SK-N-SH (cell line): ENCODE data around the gene RAB20. TPM values are rescaled to one million over a fixed set of nuclear protein-coding genes. Genes with fewer than 3 reads are reported as not detected.

Experiments used
- CTCF ChIA-PET: fragments of 300-600, 350-600 bp; formaldehyde crosslinking; extraction: SDS; loops from one replicate; lab custom pipeline; 2021; lab: Yijun Ruan, JAX
- POLR2A ChIA-PET: fragments of 350-600 bp; sonication (Branson Sonifier 250); formaldehyde crosslinking; extraction: SDS; loops from one replicate; lab custom pipeline; 2020; ENCODE audit warnings: antibody characterized with exemption, inconsistent platforms; lab: Yijun Ruan, JAX
- DNase-seq: peaks from one replicate; pipeline ENCODE4 v3.0.0; 2012
- H2AFZ ChIP-seq: fragments of 200-600 bp; sonication (generic); 2 replicates; pipeline ENCODE4 v1.8.1; 2016; ENCODE audit warnings: antibody characterized with exemption, mild to moderate bottlenecking, low read depth
- H3F3A ChIP-seq: fragments of 200-600 bp; sonication (generic); replicated peaks from 2 replicates; pipeline ENCODE3; 2016; ENCODE audit warnings: antibody characterized with exemption, mild to moderate bottlenecking; ENCODE audit not compliant: insufficient read depth
- H3K27ac ChIP-seq, 2 experiments: fragments of 200-500 bp in 1 of 2; fragments of 200-600 bp in 1 of 2; sonication (Bioruptor generic) in 1 of 2; sonication (generic), shearing (Covaris generic) in 1 of 2; 2 replicates each; pipeline versions ENCODE4 v1.5.1 to v1.6.1; 2014 to 2016; ENCODE audit warnings: low read depth in 2 of 2, inconsistent platforms in 1 of 2, low read length in 1 of 2, mild to moderate bottlenecking in 1 of 2, mixed read lengths in 1 of 2
- H3K27me3 ChIP-seq: fragments of 200-600 bp; sonication (generic), shearing (Covaris generic); 2 replicates; pipeline ENCODE4 v1.6.1; 2016; ENCODE audit warnings: mixed run types; ENCODE audit not compliant: insufficient read depth
- H3K36me3 ChIP-seq, 2 experiments: fragments of 200-500 bp in 1 of 2; fragments of 200-600 bp in 1 of 2; sonication (Bioruptor generic) in 1 of 2; sonication (generic) in 1 of 2; replicated peaks in 1 of 2; 2 replicates each; pipeline versions ENCODE3 to v1.5.1; 2014 to 2016; ENCODE audit warnings: low read length in 1 of 2, mild to moderate bottlenecking in 1 of 2; ENCODE audit not compliant: insufficient read depth in 2 of 2, control insufficient read depth in 1 of 2
- H3K4me1 ChIP-seq, 2 experiments: fragments of 200-500 bp in 1 of 2; fragments of 200-600 bp in 1 of 2; sonication (Bioruptor generic) in 1 of 2; sonication (generic), shearing (Covaris generic) in 1 of 2; 2 replicates each; pipeline versions ENCODE4 v1.5.1 to v1.6.1; 2014 to 2016; ENCODE audit warnings: low read depth in 1 of 2, low read length in 1 of 2, mixed run types in 1 of 2; ENCODE audit not compliant: insufficient read depth in 2 of 2, control insufficient read depth in 1 of 2
- H3K4me2 ChIP-seq: fragments of 200-600 bp; sonication (generic), shearing (Covaris generic); 2 replicates; pipeline ENCODE4 v1.6.1; 2017; ENCODE audit warnings: mixed run types
- H3K4me3 ChIP-seq, 2 experiments: fragments of 200-500 bp in 1 of 2; fragments of 200-600 bp in 1 of 2; sonication (Bioruptor generic) in 1 of 2; sonication (generic), shearing (Covaris generic) in 1 of 2; 2 replicates each; pipeline versions ENCODE4 v1.5.1 to v1.8.1; 2014 to 2016; ENCODE audit warnings: low read depth in 2 of 2, inconsistent platforms in 1 of 2, low read length in 1 of 2, mild to moderate bottlenecking in 1 of 2, mixed read lengths in 1 of 2, moderate library complexity in 1 of 2
- H3K79me2 ChIP-seq: fragments of 200-600 bp; sonication (generic); 2 replicates; pipeline ENCODE4 v1.8.1; 2017; ENCODE audit warnings: mild to moderate bottlenecking; ENCODE audit not compliant: insufficient read depth
- H3K9ac ChIP-seq: fragments of 200-600 bp; sonication (generic); 2 replicates; pipeline ENCODE4 v1.6.1; 2017; ENCODE audit warnings: mixed run types
- H3K9me2 ChIP-seq: fragments of 200-600 bp; sonication (generic); 2 replicates; pipeline ENCODE4 v1.6.1; 2017; ENCODE audit warnings: mixed run types
- H3K9me3 ChIP-seq: fragments of 200-600 bp; sonication (generic); 2 replicates; pipeline ENCODE4 v1.6.1; 2017; ENCODE audit warnings: mixed run types, mild to moderate bottlenecking, moderate library complexity
- H4K20me1 ChIP-seq: fragments of 200-600 bp; sonication (generic); 2 replicates; pipeline ENCODE4 v1.6.1; 2017; ENCODE audit warnings: mild to moderate bottlenecking, mixed run types; ENCODE audit not compliant: insufficient read depth
- ELF1 ChIP-seq: IDR thresholded peaks from 2 replicates; pipeline ENCODE4 v1.4.0; 2012
- EP300 ChIP-seq, 2 experiments: IDR thresholded peaks; 2 replicates each; pipeline versions ENCODE4 v1.4.0 to v1.6.1; 2012; ENCODE audit warnings: borderline replicate concordance in 1 of 2, low read depth in 1 of 2, low read length in 1 of 2
- EZH2phosphoT487 ChIP-seq: fragments of 200-600 bp; sonication (generic); IDR thresholded peaks from 2 replicates; pipeline ENCODE4 v1.6.1; 2017; ENCODE audit warnings: low read depth, mixed run types, mild to moderate bottlenecking, antibody characterized with exemption, moderate library complexity, borderline replicate concordance
- FOSL2 ChIP-seq: IDR thresholded peaks from 2 replicates; pipeline ENCODE4 v1.4.0; 2012; ENCODE audit warnings: low read depth, mild to moderate bottlenecking, moderate library complexity, borderline replicate concordance
- GABPA ChIP-seq: IDR thresholded peaks from 2 replicates; pipeline ENCODE4 v1.4.0; 2012; ENCODE audit warnings: low read depth, mild to moderate bottlenecking
- GATA2 ChIP-seq: sonication (generic); formaldehyde crosslinking; IDR thresholded peaks from 2 replicates; pipeline ENCODE4 v1.5.0; 2020; ENCODE audit warnings: mild to moderate bottlenecking, missing genetic modification reagents
- JUND ChIP-seq: IDR thresholded peaks from 2 replicates; pipeline ENCODE4 v1.4.0; 2012
- MEF2A ChIP-seq: IDR thresholded peaks from 2 replicates; pipeline ENCODE4 v1.4.0; 2012; ENCODE audit warnings: low read depth, borderline replicate concordance
- NRF1 ChIP-seq: IDR thresholded peaks from 2 replicates; pipeline ENCODE4 v1.6.1; 2012; ENCODE audit warnings: low read depth, mild to moderate bottlenecking, low read length
- RAD21 ChIP-seq: IDR thresholded peaks from 2 replicates; pipeline ENCODE4 v1.6.1; 2012; ENCODE audit warnings: mild to moderate bottlenecking, low read length
- REST ChIP-seq: IDR thresholded peaks from 2 replicates; pipeline ENCODE4 v1.6.1; 2012; ENCODE audit warnings: mild to moderate bottlenecking, low read depth, low read length, moderate library complexity
- TAF1 ChIP-seq: IDR thresholded peaks from 2 replicates; pipeline ENCODE4 v1.6.1; 2012; ENCODE audit warnings: low read depth, mild to moderate bottlenecking, low read length, moderate library complexity, borderline replicate concordance
- TCF12 ChIP-seq: IDR thresholded peaks from 2 replicates; pipeline ENCODE4 v1.4.0; 2012
- USF2 ChIP-seq: fragments of 150-350 bp; IDR thresholded peaks from 2 replicates; pipeline ENCODE4 v1.6.1; 2017; ENCODE audit warnings: antibody characterized with exemption, low read length, low read depth, borderline replicate concordance
- ZBTB33 ChIP-seq: IDR thresholded peaks from 2 replicates; pipeline ENCODE4 v1.4.0; 2012; ENCODE audit warnings: low read depth, borderline replicate concordance
- WGBS: methylation state at CpG from one replicate; pipeline ENCODE4 v1.1.6; 2017; ENCODE audit warnings: low lambda C conversion rate; 5-methylcytosine and 5-hydroxymethylcytosine counted together
- polyA plus RNA-seq, 3 experiments: library from polyadenylated mRNA; depleted of rRNA; stranded (reverse); fragments of >200 nt; gene quantifications; 2 replicates each; pipeline ENCODE4 v1.2.3, GENCODE V29; 2012

Gene RAB20
- polyA plus RNA-seq, 1 of the 3 experiments (the other 2 are of a cell fraction) = 5.2 TPM

GRCh38 chr13:110475550-110476219 is 85.8 kb downstream of the RAB20 start:
- peaks cover 0 to 31% of the 10 kb centered on the region in 2 experiments; a peak in 2 of 4 replicates for H3K4me1 ChIP-seq
- H3K36me3 ChIP-seq = peaks cover 8 to 41% of the 10 kb centered on the region in 2 experiments
- 92% methylated on average over 15 of the region's 18 CpGs for WGBS
- H4K20me1 ChIP-seq = no peaks in the 10 kb centered on the region
- ChIA-PET POLR2A (no interaction called here), CTCF (interaction anchor here (1.4 to 2.7 kb wide), 2 partner anchors 20 to 238 kb away, joined by 3 to 8 read pairs; no protein-coding TSS in a partner anchor)
- no peak for DNase-seq
- no peak for TF ChIP-seq EZH2phosphoT487
- TF ChIP-seq RAD21 = no peak
- TF ChIP-seq USF2 = no peak
- TF ChIP-seq GATA2 (CRISPR knock-in tag) = no peak
- no peak for TF ChIP-seq GABPA
- no peak for TF ChIP-seq NRF1
- no peak for TF ChIP-seq MEF2A
- TF ChIP-seq TAF1 = no peak
- no peak for TF ChIP-seq EP300 (IDR thresholded peaks at IDR 0.05; ENCODE audit: borderline replicate concordance in 1 of 2, low read depth in 1 of 2, low read length in 1 of 2)
- TF ChIP-seq FOSL2 = no peak
- no peak for TF ChIP-seq ELF1
- no peak for TF ChIP-seq ZBTB33
- H2AFZ ChIP-seq = no peak overlapping the region
- H3K9ac ChIP-seq = no peak overlapping the region
- no peaks in the 10 kb centered on the region for H3K27me3 ChIP-seq
- H3K9me3 ChIP-seq = no peaks in the 10 kb centered on the region
- no peaks in the 10 kb centered on the region for H3K79me2 ChIP-seq
- no peak overlapping the region for H3K4me3 ChIP-seq
- no peak overlapping the region for H3K27ac ChIP-seq
- H3K4me2 ChIP-seq = no peak overlapping the region
- H3F3A ChIP-seq = no peaks in the 10 kb centered on the region
- H3K9me2 ChIP-seq = no peaks in the 10 kb centered on the region

GRCh38 chr13:110475117-110475516 is 86.4 kb downstream of the RAB20 start:
- Histone ChIP-seq H3K27me3 (no peaks in the 10 kb centered on the region), H3K4me3 (no peak overlapping the region), H4K20me1 (no peaks in the 10 kb centered on the region), H3K27ac (no peak overlapping the region), H3K9ac (no peak overlapping the region), H3K9me3 (no peaks in the 10 kb centered on the region), H3K36me3 (peaks cover 8 to 42% of the 10 kb centered on the region in 2 experiments), H3K9me2 (no peaks in the 10 kb centered on the region), H2AFZ (no peak overlapping the region), H3F3A (no peaks in the 10 kb centered on the region), H3K4me2 (no peak overlapping the region), H3K79me2 (no peaks in the 10 kb centered on the region), H3K4me1 (peaks cover 0 to 37% of the 10 kb centered on the region in 2 experiments; a peak in 2 of 4 replicates)
- DNase-seq = no peak
- ChIA-PET POLR2A (interaction anchor here (0.6 kb wide), 1 partner anchor 606 kb away, joined by 3 read pairs; no protein-coding TSS in a partner anchor), CTCF (interaction anchor here (0.5 to 2.7 kb wide), 3 partner anchors 20 to 580 kb away, joined by 3 to 8 read pairs (median 3); no protein-coding TSS in a partner anchor)
- WGBS = 77% methylated on average over 9 of the region's 9 CpGs
- TF ChIP-seq JUND (no peak), TCF12 (no peak), REST (no peak)
